Stimulated activated naive CD4-positive, alpha-beta T cell treated with Interleukin-2 at 50 U/mL for 16 hours (primary cell): ENCODE results near the gene EVA1A.

Experiments
- DNase-seq: peaks from one replicate; lab custom pipeline; 2025; lab: John Stamatoyannopoulos, UW

EVA1A gene

DNA sequence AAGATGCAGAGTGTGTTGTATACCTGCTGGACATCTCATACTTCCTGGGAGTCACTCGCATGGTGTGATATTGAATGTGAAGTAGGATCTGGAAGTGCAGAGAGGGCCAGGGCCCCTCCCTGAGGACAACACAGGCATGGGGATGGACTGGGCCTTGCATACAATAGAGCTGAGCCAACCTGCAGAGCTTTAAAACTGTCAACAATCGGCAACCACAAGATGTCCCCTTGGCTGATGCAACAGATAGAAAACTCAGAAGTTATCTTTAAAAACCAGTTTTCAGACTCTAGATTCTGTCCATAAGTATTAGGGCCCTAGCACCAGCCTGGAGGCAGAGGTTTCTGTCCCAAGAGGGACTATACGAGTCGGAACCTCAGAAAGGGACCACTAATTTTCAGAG is 19.7 kb downstream of the EVA1A start:
- DNase-seq: no peak

- no peak for DNase-seq
These were observed 20.6 kb downstream of the EVA1A start for GRCh38 chr2:75539955-75540716.

- DNase-seq: no peak
These were observed 21.9 kb downstream of the EVA1A start for GRCh38 chr2:75538521-75539490.

DNA sequence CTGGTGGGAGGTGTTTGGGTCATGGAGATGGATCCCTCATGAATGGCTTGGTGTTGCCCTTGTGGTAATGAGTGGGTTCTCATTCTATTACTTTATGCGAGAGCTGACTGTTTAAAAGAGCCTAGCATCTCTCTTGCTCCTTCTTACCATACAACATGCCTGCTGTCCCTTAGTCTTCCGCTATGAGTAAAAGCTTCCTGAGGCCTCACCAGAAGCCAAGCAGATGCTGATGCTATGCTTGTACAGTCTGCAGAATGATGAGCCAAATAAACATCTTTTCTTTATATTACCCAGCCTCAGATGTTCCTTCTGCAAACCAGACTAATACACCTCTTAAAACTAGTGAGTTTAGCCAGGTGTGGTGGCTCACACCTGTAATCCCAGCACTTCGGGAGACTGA is 23.1 kb downstream of the EVA1A start:
- DNase-seq: no peak

DNA sequence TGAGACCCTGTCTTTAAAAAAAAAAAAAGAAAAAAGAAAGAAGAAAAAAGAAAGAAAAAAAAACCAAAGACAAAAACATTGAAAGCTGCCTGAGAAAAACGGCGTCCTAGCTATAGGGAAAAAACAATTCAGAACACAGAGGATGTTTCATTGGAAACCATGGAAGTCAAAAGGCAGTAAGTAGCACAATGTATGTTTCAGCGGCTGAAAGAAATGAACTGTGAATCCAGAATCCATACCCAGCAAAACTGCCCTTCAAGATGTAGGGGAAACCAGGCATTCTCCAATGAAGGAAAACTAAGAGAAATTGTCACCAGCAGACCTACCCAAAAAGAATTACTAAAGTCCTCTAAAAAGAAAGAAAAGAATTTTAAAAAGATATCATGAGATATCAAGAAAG is 27.6 kb downstream of the EVA1A start:
- no peak for DNase-seq

DNA sequence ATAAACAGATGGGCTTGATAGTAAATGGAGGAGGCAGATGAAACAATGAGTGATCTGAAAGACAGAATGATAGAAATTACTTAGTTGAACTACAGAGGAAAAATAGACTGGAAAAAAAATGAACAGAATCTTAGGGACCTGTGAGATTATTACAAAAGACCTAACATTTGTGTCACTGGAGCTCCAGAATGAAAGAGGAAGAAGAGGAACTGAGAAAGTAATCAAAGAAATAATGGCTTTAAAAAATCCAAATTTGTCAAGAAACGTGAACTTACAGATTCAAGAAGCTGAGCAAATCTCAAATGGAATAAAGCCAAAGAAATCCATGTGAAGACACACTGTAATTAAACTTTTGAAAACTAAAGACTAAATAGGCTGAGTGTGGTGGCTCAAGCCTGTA is 28.3 kb downstream of the EVA1A start:
- no peak for DNase-seq

DNA sequence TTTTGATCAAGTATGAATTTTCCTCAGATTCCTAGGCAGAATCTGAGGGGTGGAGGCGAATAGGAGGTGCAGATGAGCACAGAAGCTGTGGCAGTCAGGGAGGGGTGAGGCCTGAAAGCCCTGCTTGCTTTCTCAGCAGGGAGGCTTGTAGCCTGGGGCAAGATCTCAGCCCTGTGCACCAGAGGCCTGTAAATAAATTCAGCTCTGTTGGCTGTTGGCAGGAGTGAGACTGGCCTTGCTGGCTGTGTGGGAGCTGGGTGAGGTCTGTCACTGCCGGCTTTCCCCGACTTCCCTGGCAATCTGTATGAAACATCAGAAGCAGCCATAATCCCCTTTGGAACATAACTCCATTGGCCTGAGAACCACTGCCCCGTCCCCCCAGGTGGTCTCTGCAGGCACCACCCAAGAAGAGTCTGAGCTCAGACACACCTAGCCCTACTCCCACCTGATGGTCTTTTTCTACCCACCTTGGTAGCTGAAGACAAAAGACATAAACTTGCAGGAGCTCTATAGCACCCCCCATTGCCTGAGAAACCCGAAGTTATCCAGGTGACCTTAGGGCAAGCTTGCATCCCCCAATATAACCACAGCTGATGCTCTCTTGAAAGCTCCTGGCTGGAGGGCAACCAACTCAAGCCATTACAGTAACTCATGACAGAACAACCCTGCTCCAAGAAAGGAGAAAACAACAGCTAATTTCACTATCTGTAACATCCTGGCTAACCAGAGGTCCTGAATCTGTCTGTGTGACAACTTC is 32.3 kb downstream of the EVA1A start:
- DNase-seq: no peak

GRCh38 chr2:75527676-75528075 is 33.1 kb downstream of the EVA1A start:
- no peak for DNase-seq

DNA sequence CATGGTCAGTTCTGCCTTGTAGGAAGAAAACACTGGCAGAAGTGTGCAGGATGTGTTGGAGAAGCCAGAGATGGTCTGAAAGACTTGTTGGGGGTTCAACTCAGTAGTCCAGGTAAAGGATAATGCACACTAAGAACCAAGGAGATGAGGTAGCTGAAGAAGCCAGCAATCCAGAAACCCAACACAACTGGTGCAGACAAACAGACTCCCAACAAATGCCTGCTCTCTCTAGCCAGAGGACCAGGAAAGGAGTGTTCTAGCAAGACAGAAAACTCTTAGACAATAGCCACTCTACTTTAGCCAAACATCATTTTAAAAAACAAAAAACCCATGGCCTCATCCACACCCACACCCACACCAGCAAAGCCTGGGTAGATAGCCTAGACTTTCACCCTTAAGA is 33.9 kb downstream of the EVA1A start:
- DNase-seq: no peak

GRCh38 chr2:75525434-75526310 is 35.1 kb downstream of the EVA1A start:
- DNase-seq: no peak

DNA sequence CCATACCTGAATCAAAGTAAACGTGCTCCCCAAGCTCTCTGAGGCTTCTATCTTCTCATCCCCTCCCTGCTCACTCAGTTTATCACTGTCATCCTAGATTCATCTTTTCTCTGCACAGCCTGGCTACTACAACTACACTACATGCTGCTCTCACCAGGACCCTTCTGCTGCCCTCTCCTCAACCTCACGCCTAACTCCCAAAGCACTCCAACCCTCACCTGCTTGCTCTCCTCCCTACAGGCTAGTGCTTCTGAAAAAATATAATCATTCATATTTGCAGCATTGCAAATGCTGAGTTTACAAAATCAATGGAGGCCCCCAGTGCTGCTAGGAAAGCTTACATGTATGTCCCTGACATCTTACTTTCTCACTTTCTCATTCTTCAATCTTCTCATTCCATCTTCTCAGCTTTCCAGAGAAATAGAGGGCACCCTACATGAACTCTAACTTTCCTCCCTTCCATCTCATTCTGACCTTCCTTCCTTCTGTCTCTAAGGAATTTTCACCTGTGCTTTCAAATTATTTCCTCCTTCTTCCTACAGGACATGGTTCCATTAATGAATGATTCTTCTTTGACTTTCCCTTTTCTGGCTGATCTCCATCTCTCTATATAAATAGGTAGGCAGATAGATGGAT is 36.3 kb downstream of the EVA1A start:
- no peak for DNase-seq

GRCh38 chr2:75523313-75524275 is 37.1 kb downstream of the EVA1A start:
- DNase-seq: no peak

- no peak for DNase-seq
These were observed 38.0 kb downstream of the EVA1A start for GRCh38 chr2:75522543-75523312.

- DNase-seq: no peak
These were observed 39.4 kb downstream of the EVA1A start for GRCh38 chr2:75521225-75521872.

GRCh38 chr2:75519843-75520242 is 40.9 kb downstream of the EVA1A start:
- DNase-seq: no peak

DNA sequence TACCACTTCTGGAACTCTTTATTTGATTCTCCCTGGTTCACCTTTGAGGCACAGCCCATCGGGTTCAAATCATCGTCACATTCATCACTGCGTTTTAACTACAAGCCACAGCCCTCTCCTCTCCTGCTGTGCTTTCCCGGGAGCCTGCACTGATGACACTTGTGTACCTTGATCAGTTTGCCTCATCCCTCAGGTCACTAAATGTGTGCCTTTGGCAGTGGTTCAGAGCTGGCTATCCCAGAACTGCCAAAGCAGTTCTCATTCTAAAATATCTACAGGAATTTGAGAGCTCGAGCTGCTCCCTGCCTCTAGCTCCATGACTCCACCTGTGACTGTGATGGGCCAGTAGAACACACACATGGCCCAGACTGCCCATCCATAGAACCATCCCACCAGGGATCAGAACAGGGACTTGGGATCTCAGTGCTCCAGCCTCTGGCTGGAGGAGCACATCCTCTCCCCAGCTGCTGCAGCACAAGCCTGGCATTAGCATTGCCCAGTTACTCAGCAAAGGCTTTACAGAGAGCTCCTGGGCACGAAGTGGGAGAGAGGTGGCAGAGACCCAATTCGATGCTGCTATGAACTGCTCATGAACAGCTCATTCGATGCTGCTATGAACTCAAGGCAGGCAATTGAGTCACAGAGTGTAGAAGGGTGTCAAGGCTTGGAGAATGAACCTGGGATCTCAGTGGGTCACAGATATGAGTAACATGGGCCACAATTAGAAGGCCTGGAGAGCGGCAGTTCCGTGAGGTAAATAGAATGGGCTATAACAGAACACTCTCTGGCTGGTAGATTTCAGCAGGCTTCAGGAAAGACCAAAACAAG is 41.9 kb downstream of the EVA1A start:
- DNase-seq: no peak

- DNase-seq: no peak
These were observed 43.0 kb downstream of the EVA1A start for GRCh38 chr2:75517547-75518230.
